ENCODE measurements around the gene SORT1. TPM values are rescaled to one million over a fixed set of nuclear protein-coding genes. Genes with fewer than 3 reads are reported as not detected.

Gene SORT1
- total and polyA plus RNA-seq, 2 of the 13 experiments (the other 11 are each of a cell fraction or from before 2014, with no cell fraction given) = 32.4 to 93.0 TPM

GRCh38 chr1:109299558-109300343, 98.0 kb downstream of the SORT1 start (continued):
- 0 out of 2 replicates have a peak, but pooled peaks have one; percentile 12 for TF ChIP-seq POGK (CRISPR knock-in tag; conservative IDR thresholded peaks at IDR 0.05)
- no peak for TF ChIP-seq ZNF274 (CRISPR knock-in tag; IDR thresholded peaks at IDR 0.05)
- TF ChIP-seq POLR2AphosphoS5 (IDR thresholded peaks at IDR 0.05; ENCODE audit: low read depth, low read length) = peak; percentile 40
- peak; percentile 19 to 76; a peak in 3 of 4 replicates for TF ChIP-seq POLR2A (IDR thresholded peaks at IDR 0.05; ENCODE audit: insufficient read depth in 1 of 2, low read depth in 2 of 2, low read length in 2 of 2)
- 0 out of 2 replicates have a peak, but pooled peaks have one; percentile 33 for TF ChIP-seq SMYD3 (CRISPR knock-in tag; IDR thresholded peaks at IDR 0.05)
- TF ChIP-seq XBP1 (CRISPR knock-in tag; IDR thresholded peaks at IDR 0.05) = no peak
- peak; percentile 16; the same call in 1 of the 2 replicates for TF ChIP-seq GFI1 (CRISPR knock-in tag; IDR thresholded peaks at IDR 0.05; ENCODE audit: borderline replicate concordance)
- TF ChIP-seq NR2F1 (CRISPR knock-in tag; IDR thresholded peaks at IDR 0.05) = peak in 1 of 2 experiments; percentile 43; a peak in 1 of 4 replicates
- TF ChIP-seq SMAD9 (CRISPR knock-in tag; IDR thresholded peaks at IDR 0.05) = peak; percentile 50; the same call in 1 of the 2 replicates
- TF ChIP-seq MEIS1 (CRISPR knock-in tag; IDR thresholded peaks at IDR 0.05; ENCODE audit: borderline replicate concordance) = no peak
- TF ChIP-seq SP2 (CRISPR knock-in tag; IDR thresholded peaks at IDR 0.05) = no peak
- TF ChIP-seq HMG20A (CRISPR knock-in tag; IDR thresholded peaks at IDR 0.05; ENCODE audit: borderline replicate concordance) = peak; percentile 3; the same call in 1 of the 2 replicates
- TF ChIP-seq GATA4 (IDR thresholded peaks at IDR 0.05; ENCODE audit: borderline replicate concordance, low read depth) = 0 out of 2 replicates have a peak, but pooled peaks have one; percentile 18
- no peak for TF ChIP-seq ATM (IDR thresholded peaks at IDR 0.05; ENCODE audit: borderline replicate concordance)
- no peak for TF ChIP-seq GABPA (IDR thresholded peaks at IDR 0.05; ENCODE audit: low read depth, low read length)
- peak; percentile 37; the same call in 1 of the 2 replicates for TF ChIP-seq GABPA (CRISPR knock-in tag; IDR thresholded peaks at IDR 0.05; ENCODE audit: low read depth)
- TF ChIP-seq SNAPC2 (CRISPR knock-in tag; IDR thresholded peaks at IDR 0.05) = peak; percentile 7; the same call in 1 of the 2 replicates
- no peak; the same call in 1 of the 2 replicates for TF ChIP-seq ZNF746 (CRISPR knock-in tag; IDR thresholded peaks at IDR 0.05)
- TF ChIP-seq ZHX1 (CRISPR knock-in tag; IDR thresholded peaks at IDR 0.05; ENCODE audit: low read depth) = 0 out of 2 replicates have a peak, but pooled peaks have one; percentile 16
- peak; percentile 39; the same call in 1 of the 2 replicates for TF ChIP-seq SAFB2 (CRISPR knock-in tag; IDR thresholded peaks at IDR 0.05; ENCODE audit: borderline replicate concordance, low read depth)
- TF ChIP-seq SNAPC5 (CRISPR knock-in tag; IDR thresholded peaks at IDR 0.05; ENCODE audit: borderline replicate concordance) = no peak
- TF ChIP-seq ZNF503 (CRISPR knock-in tag; IDR thresholded peaks at IDR 0.05) = no peak
